ENCODE data around the gene MIA3.

DNA sequence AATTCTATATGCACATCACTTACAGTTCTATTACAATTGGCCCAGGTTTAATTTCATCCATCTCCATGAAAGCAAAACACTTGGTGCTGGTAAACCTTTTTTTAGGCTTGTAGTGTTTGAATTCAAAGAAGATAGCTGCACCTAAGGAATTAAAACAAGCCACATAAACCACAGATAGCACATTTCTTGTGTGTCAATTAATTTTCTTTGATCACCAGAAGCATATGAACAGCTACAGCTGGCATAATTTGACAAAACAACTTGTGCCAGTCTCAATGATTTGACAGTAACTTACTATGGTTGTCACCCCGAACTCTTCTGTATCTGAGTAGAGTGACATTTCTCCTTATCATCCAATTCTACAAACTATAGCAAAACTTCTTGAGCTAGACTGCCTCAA lies 52.2 kb downstream of the MIA3 start:
- no peak for TF ChIP-seq CTCF (IDR thresholded peaks at IDR 0.05)
- no peak for TF ChIP-seq POLR2A (IDR thresholded peaks at IDR 0.05)
- TF ChIP-seq POLR2AphosphoS5 (IDR thresholded peaks at IDR 0.05): no peak

Measured in prostate gland (tissue), 2 donors.